C4-2B (cell line): ENCODE data around the gene NCAPD3.

ENCODE experiments used
- CTCF ChIP-seq: fragments of 450-650 bp; conservative IDR thresholded peaks from 2 replicates; pipeline ENCODE4 v1.5.1; 2017; ENCODE audit warnings: mild to moderate bottlenecking
- ZFX ChIP-seq: fragments of 450-650 bp; IDR thresholded peaks from 2 replicates; pipeline ENCODE4 v1.6.1; 2017

DNA sequence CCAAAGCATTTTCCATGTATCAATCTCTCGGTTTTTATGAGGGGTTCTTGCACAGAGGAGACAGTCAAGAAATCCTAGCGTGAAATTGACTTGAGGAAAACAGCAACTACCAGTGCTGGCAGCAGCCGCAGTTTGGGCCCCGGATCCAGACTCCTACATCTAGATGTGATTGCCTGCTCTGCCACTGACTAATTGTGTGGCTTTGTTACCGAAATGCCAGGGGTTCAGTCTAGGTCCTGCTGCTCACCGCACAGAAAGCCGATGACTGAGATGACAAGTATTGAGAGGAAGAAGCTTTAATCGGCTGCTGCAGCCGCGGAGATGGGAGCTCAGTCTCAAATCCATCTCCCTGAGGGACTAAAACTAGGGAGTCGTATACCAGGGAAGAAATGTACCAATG lies 44.2 kb upstream of the NCAPD3 start:
- no peak for TF ChIP-seq CTCF
- TF ChIP-seq ZFX, result no peak
